AML-193 (cell line): ENCODE data around the gene CHMP1A.
"Not testable (repeated sequence)": the region's sequence is repeated elsewhere in the genome, so short reads cannot be mapped to it uniquely, and the experiment has no call there.

Experiments used
- DNase-seq, 2 experiments: peaks; one replicate each; lab custom pipeline; 2025; lab: John Stamatoyannopoulos, UW

CHMP1A gene

DNA sequence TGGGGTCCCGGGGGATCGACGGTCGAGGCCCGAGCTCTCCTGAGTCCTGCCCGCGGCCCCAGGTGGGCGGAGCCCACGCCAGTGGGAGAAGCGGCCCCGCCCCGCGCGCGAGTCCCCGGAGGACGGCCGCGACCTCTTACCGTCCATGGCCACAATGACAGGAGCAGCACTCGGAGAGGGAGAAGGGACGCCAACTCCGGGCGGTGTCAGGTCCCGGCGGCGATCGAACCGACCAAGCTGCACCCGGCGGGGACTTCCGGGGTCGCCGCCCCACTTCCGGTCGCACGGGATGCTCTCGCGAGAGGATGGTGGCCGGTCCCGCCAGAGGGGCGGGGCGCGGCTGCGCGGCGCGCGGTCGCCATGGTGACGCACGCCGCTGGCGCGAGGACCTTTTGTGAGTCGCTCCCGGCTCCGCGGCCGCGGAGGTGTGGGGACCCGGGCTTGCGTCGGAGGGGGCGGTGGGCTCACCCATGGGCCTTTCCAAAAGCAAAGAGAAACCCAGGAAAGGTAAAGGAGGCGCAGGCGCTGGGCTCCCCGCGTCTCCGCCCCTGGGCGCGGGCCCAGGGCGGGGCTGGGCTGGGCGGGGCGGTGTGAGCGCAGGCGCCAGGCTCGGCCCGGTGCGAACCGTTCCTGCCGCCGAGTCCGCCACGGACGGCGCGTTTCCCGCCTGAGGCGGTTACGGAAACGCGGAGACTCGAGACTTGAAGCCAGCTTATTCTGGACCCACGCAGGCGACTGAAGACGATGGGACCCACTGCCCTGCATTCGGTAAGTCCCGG lies at the start of gene CHMP1A, which contains the start of gene SPATA33:
Gene CHMP1A, minus strand, starts transcription at position 267 of the 779 bp plus-strand sequence. Its CDS starts 120 bp downstream, at position 147.
Gene SPATA33, plus strand, starts transcription at position 395 of the 779 bp plus-strand sequence. Its CDS starts 76 bp downstream, at position 471.
- DNase-seq = peak; percentile 54 to 65

DNA sequence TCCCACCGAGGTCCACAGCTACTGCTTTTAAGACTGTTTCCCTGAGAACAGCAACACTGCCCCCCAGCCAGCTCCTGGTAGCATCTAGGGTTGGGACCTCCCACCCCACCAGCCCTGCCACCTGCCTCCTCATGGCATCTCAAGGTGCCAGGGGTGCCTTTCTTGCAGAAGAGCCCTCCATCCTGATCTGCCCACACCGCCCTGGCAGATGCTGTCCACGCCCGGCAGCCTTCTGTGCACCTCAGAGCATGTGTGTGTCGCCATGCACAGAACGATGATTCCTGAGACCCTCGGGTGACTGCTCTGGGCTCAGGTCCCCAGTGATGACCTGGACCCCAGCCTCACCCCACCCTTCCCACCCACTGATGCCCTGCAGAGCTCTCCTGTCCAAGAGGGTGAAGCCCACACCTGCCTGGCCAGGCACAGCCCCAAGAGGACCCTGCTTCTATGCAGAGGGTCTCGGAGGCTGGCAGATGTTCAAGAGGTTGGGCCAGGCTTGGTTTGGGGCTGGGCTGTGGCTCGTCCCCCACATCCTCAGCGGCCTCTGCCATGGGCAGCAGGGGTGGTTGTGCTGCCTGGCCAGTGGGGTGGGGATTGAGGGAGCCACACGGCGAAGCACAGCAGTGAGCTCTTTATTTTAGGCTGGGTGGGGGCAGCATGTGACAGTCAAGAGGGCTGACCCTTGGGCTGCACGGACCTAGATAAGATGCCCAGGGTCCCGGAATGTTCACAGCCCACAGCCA lies 49.2 kb upstream of the CHMP1A start:
- no peak for DNase-seq

DNA sequence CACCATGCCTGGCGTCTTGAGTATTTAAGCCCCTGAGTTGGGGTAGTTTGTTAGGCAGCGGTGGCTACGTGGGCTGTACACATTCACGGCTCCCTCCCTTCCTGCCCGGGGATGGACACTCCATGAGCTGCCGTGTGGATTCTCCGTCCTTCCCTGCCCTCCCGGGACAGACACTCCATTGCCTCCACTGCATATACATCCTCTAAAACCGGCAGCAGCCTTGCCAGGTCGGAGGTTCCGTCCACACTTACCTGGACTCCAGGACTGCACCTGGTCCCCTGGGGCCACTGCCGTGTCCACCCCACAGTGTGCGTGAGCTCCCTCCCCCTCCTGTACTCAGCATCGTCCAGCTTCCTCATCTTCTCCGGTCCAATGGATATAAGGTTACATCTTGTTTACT lies 47.5 kb upstream of the CHMP1A start:
- no peak for DNase-seq

DNA sequence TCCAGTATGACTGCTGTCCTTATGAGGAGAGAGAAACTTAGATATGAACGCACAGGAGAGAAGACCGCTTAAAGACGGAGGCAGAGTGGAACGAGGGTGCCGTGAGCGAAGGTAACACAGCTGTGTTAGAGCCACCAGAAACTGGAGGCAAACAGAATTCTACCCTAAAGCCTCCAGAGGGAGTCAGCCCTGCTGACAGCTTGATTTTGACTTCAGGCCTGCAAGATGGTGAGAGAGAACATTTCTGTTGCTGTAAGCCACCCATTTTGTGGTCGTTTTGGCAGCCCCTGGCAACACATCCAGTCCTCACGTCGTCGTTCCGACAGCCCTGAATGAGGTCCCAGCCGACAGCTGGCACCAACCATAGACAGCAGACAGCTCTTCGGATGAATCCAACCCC lies 46.8 kb upstream of the CHMP1A start:
- DNase-seq = no peak

DNA sequence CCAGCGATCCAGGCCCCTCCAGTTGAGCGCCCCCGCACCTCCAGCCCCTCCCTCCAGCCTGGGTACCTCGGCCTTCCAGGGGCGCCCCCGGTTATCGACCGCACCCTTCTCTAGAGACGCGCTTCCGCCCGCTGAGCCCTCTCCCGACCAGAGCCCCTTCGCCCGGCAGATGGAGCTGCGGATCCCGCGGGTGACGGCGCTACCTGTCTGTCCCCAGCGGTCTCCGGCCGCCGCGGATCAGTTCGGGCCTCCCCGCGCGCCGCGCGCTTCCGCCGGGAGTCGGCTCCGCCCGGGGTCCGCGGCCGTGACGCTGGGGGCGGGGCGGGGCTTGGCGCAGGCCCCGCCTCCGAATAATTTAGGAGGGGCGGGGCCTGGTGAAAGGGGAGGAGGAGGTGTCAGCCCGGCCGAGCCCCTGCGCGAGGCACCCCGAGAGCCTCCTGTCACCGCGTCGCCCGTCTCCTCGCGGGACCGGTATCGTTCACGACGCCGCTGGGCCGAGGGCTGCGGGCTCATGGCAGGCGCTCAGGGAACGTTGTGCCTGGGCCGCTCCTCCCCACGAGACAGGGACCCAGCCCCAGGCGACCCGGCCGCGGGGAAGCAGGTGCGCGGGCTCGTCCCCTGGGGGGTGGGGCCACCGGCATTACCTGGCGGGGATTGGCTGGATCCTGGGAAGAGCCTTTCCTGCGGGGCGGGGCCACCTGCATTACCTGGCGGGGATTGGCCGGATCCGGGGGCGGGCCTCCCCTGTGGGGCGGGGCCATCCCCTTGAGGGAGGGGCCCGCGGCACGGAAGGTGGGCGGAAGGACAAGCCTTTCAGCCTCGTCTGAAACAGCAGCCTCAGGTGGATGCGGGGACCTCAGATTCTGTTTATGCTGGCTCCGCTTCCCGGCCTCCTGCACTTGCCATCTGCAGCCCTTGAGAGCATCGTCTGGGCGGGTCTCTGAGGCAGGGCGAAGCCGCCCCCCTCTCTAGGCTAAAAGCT lies 44.2 kb upstream of the CHMP1A start, which contains the start of gene SPATA2L:
Gene SPATA2L, minus strand, starts transcription at position 281 of the 982 bp plus-strand sequence. CDS start 473 bp downstream, outside the sequence.
- DNase-seq = peak; percentile 81 to 89

DNA sequence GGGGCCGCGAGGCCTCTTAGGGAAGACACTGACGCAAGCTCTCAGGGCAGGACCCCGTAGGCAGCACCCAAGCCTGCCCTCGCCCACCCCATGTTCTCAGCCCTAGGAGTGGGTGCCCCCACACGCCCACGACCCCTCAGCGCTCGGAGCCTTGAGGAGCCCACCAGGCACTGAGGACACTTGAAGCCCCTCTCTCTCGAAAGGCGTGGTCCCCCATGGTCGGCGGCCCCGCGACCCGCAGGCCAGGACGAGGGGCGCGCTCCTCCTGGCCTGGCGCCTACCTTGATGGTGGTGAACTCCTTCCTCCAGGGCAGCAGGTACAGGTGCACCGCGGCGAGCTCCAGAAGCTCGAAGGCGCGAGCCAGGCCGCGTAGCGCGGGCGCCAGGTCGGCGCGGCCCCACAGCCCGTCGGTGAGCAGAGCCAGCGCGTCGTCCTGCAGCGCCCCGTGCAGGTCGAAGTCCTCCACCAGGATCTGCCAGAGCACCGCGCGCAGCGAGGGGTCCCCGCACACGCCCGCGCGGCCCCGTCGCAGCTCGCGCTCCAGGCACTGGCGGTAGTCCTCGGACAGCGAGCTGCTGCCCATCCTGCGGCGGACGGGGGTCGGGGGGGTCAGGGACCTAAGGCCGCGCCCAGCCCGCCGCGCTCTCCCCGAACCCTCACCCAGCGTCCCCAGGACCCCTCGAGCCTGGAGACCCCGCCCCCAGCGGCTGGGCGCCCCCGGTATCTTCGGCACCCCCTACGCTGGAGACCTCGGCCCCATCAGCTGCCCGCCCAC lies 43.3 kb upstream of the CHMP1A start:
- DNase-seq = peak in 1 of 2 experiments; percentile 16

DNA sequence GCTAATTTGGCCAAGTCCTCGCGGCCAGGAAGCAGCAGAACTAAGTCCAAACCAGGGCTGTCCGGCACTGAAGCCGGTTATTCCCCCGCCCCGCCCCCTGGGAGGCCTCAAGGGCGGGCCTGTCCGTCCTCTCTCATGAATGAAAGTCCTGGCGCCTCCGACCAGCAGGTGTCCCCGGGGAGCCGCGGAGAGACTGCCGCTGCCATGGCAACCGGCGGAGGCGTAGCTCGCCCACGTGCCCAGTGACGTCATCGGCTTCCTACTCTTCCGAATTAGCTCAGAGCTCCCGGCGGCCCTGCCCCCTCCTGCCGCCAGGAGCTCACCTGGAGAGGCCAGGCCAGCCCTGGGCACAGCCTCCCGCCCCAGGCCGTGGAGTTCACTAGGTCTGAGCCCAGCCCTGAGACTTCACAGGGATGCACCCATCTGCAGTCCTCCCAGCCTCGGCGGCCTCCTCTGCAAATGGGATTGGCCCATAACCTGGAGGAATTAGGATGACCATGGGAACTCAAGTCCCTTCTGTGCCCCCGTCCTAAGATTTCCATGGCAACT lies 42.7 kb upstream of the CHMP1A start:
- peak; percentile 92 to 94 for DNase-seq

DNA sequence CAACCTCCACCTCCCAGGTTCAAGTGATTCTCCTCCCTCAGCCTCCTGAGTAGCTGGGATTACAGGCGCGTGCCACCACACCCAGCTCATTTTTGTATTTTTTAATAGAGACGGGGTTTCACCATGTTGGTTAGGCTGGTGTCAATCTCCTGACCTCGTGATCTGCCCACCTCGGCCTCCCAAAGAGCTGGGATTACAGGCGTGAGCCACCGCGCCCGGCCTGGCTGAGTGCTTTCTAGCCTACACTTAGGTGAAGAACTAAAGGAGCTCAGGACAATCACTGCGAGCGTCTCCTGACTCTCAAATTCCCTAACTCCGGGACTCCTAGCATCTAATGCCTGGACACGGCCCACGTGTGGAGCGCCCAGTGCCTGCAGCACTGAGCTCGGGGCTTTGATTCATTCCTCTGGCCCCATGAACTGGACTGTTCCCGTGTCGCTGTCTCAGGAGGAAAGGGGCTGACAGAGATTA lies 42.2 kb upstream of the CHMP1A start:
- DNase-seq = not testable (repeated sequence)

DNA sequence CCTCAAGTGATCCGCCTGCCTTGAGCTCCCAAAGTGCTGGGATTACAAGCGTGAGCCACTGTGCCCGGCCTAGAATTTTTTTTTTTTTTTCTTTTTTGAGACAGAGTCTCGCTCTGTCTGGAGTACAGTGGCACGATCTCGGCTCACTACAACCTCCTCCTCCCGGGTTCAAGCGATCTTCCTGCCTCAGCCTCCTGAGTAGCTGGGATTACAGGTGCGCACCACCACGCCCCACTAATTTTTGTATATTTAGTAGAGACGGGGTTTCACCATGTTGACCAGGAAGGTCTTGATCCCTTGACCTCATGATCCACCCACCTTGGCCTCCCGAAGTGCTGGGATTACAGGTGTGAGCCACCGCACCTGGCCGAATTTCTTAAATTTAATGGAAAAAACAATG lies 41.2 kb upstream of the CHMP1A start:
- DNase-seq = not testable (repeated sequence)

DNA sequence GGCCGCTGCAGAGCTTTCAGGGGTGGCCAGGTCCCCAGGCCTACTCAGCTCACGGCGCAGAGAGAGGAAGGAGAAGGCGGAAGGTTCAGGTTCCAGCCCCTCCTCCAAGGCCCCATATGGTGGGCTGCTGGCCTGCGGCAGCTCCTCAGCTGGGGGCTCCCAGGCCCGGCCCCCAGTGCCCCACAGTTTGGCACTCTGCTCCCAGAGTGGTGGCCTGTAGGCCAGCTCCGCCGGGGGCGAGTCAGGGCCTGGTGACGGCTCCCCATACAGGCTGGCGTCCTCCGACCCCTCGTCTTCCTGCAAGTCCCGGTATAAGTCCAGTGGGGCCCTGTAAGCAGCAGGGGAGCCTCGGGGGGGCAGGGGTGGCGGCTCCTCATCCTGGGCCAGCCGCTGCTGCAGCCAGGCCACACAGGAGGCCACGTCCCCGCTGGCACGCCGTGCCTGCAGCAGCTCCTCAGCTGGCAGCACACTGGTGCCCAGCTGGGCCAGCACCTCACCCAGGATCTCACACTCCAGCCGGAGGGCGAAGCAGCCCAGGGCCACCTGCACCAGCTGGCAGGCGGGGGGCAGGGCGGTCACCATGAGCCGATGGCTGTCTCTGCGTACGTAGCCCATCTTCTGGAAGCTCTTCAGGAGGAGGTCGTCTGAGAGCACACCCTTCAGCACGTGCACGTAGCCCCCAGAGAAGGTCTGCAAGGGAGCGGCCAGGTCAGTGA lies 40.3 kb upstream of the CHMP1A start:
- DNase-seq = no peak

DNA sequence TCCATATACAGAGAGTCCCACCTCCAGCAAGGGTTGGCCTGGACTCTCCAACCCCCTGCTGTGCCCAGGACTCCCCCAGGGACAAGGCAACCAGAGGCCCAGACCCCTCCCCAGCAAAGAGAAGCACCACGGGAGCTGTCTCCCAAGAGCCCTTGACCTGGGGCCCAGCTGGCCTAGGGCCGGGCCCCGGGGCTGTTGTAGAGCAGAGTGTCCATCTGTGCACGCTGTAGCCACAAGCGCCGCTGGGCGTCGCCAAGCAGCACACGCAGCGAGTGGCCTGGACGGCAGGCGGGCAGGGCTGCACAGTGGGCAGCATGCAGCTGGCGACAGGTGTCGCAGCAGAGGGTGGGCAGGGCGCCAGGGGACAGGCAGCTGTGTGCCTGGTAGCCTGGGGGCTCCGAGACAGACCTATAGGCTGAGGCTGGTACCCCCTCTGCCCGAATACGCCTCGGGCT lies 39.7 kb upstream of the CHMP1A start:
- no peak for DNase-seq

DNA sequence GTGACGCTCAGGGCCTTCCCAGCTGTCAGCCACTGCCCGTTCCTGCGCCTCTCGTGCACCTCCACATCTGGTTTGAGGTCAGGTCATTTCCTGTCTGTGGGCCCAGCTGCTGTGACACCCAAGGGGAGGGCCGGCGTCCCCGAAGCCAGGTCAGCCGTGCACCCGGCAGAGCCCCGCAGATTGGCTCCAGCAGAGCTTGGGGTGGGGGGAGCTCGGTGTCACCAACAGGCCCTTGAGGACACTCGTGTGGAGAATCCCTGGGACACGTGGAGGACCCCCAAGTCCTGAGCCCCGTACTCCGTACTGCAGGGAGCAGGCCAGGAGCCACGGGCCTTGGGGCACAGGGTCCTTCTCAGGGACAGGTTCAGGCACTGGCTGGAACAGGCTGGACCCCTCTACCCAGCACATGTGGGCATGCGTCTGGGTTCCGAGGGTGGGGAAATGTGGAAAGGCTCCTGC lies 39.2 kb upstream of the CHMP1A start:
- DNase-seq = no peak

DNA sequence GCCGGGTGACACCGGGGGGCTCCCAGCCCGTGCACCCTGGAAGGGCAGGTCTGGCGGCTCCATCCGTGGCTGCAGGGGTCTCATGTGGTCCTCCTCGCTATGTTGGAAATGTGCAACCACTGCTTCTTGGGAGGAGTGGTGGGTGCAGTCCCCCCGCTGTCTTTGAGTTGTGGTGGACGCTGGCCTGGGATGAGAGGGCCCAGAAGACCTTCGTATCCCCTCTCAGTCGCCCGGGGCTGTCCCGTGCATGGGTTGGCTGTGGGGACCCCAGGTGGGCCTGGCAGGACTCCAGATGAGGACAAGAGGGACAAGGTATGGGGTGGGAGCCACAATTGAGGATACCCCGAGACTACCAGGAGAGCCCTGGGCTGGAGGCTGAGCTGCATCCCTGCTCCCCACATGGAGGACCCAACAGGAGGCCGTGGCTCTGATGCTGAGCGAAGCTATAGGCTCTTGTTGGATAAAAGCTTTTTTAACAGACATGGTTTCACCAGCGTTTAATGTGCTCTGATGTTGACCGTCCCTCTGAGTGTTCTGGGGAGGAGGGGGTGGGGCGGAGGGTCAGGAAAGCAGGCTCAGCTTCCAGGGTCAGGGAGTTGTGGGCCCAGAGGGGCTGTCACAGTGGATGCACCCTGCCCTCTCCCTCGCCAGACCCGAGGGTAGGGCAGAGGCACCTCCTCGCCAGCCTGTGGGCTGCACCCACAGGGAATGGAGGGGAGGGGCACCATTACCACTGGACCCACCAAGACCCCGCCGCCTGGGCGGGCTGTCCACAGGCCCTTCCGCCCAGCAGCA lies 38.6 kb upstream of the CHMP1A start:
- no peak for DNase-seq

DNA sequence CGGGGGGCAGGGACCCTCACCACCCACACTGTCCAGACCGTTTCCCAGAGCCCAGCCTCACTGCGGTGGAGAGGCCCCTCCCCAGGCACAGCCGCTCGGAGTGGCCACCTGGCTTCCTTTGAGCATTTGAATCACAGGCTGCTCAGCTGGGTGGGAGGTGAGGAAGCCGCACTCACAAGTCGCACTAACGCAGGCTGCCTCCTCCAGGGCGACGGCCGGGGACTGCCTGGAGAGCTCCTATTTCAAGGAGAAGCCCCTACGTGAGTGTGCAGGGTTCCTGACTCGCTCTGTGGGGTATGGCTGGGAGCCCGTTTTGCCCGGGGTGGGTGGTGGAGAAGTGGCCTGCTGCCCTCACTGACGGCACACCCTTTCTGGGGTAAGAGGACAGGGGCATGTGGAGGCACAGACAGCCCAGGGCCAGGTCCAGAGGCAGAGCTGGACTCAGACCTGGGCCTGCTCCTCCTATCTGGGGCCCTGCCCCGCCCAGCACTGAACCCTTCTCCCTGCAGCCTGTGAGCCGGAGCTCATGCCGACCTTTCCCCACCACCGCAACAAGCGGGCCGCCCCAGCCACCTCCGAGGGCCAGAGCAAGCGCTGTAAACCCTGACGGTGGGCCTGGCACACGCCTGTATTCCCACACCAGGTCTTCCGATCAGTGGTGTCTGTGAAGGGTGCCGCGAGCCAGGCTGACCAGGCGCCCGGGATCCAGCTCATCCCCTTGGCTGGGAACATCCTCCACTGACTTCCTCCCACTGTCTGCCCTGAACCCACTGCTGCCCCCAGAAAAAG lies 37.8 kb upstream of the CHMP1A start:
- no peak for DNase-seq

DNA sequence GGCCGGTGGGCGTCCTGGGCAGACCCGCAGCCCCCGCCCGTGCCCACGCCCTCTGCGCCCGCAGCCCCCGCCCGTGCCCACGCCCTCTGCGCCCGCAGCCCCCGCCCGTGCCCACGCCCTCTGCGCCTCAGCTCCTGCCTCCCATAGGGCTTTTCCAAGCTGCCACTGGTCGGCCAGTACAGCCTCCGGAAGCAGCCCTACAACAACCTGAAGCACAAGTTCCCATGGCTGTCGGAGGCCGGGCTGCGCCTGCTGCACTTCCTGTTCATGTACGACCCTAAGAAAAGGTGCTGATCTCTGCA lies 37.2 kb upstream of the CHMP1A start:
- DNase-seq = not testable (repeated sequence)

DNA sequence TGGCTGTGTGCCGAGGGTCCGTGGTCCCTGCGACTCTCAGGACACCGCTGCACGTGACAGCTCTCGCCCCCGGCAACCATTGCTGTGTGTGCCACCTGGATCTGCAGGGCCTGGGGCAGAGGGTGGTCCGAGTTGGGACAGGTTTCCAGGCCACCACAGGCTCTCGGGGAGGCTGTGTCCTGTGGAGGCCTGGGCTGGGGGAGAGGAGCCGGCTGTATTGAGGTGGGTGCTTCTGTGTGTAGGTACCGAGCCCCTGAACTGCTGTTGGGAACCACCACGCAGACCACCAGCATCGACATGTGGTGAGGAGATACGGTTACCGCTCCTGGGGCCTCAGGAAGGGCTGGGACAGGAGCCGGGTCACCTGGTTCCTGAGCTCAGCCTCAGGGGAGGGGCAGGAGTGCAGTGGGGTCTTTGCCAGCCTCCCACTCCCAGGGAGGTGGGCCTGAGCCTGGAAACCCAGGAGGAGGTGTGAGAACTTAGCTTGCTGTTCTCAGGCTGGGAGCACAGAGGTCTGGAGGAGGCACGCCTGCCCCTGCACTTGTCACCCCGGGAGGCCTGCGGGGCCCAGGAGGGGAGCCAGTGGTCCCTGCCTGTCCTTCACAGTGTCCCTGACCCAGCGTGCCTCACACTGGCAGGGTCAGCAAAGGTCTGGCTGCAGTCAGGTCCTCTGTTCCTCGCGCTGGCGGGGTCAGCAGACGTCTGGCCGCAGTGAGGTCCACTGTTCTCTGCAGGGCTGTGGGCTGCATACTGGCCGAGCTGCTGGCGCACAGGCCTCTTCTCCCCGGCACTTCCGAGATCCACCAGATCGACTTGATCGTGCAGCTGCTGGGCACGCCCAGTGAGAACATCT lies 36.6 kb upstream of the CHMP1A start:
- no peak for DNase-seq

DNA sequence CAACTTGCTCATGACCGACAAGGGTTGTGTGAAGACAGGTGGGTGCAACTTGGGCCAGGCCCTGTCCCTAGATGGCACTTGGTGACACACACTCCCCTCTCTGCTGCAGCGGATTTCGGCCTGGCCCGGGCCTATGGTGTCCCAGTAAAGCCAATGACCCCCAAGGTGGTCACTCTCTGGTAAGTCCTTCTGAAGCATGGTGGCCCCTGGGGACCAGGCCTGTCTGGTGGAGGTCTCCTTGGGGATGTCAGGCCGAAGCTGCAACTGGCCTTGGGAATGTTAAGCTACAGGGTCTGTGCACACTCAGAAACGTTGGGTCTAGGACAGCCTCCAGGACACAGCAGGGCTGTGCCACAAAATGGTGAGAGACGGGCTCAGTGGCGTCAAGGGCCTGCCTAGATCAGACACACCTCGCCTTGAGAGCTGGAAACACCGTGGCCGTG lies 35.8 kb upstream of the CHMP1A start:
- no peak for DNase-seq
